Right lobe of liver (tissue), 6 donors: ENCODE measurements around the gene YIPF6. TPM values are rescaled to one million over a fixed set of nuclear protein-coding genes. Genes with fewer than 3 reads are reported as not detected.

Experiments used
- ATAC-seq, 4 donors: fragments of 200-7000 bp; cut with Tn5 transposase; one replicate each; pipeline ENCODE4 v1.9.1; 2020; ENCODE audit warnings: mild to moderate bottlenecking in 4 of 4, moderate library complexity in 4 of 4
- DNase-seq, 3 donors: peaks; one replicate each; pipeline ENCODE4 v3.0.0-alpha.2; 2020
- H3K27ac ChIP-seq, 3 donors: fragments of 200-600 bp; one replicate each; pipeline ENCODE4 v1.8.0; 2022
- H3K27me3 ChIP-seq, 2 donors: fragments of 200-600 bp; one replicate each; pipeline ENCODE4 v1.8.0; 2022
- H3K36me3 ChIP-seq, 4 donors: fragments of 200-600 bp; sonication (generic) in 1 of 4; one replicate each; pipeline versions ENCODE4 v1.5.1 to v1.8.0; 2017 to 2022; ENCODE audit warnings: control low read depth in 1 of 4
- H3K4me1 ChIP-seq, 4 donors: fragments of 200-600 bp; sonication (generic) in 1 of 4; one replicate each; pipeline versions ENCODE4 v1.5.1 to v1.8.0; 2017 to 2022; ENCODE audit warnings: control low read depth in 1 of 4
- H3K4me3 ChIP-seq, 3 donors: fragments of 200-600 bp; one replicate each; pipeline ENCODE4 v1.8.0; 2022
- H3K9me3 ChIP-seq, 4 donors: fragments of 200-600 bp; sonication (generic) in 1 of 4; one replicate each; pipeline versions ENCODE4 v1.5.1 to v1.8.0; 2017 to 2022; ENCODE audit warnings: control low read depth in 1 of 4
- CTCF ChIP-seq, 4 donors: fragments of 200-600 bp in 3 of 4; fragments of 450-650 bp in 1 of 4; IDR thresholded peaks; one replicate each; pipeline versions ENCODE4 v1.5.1 to v1.8.0; 2016 to 2022; ENCODE audit warnings: antibody characterized with exemption in 4 of 4, mild to moderate bottlenecking in 2 of 4
- POLR2A ChIP-seq: fragments of 450-650 bp; IDR thresholded peaks from one replicate; pipeline ENCODE4 v1.6.1; 2017; ENCODE audit warnings: antibody characterized with exemption, mild to moderate bottlenecking
- WGBS: methylation state at CpG from one replicate; pipeline ENCODE4 v1.1.6; 2018; ENCODE audit warnings: low coverage, low lambda C conversion rate; ENCODE audit not compliant: insufficient coverage; ENCODE audit errors: missing lambda C conversion rate; 5-methylcytosine and 5-hydroxymethylcytosine counted together
- intact Hi-C, 2 donors: fragments of 100-400 bp; cut with DNase I; formaldehyde crosslinking; loops; one replicate each; pipeline versions ENCODE4 v1.11.2 to v1.14.1; 2022
- total RNA-seq, 6 experiments: library from RNA; depleted of rRNA in 2 of 6; stranded (reverse); fragments of >200 nt in 2 of 6; fragmentation: NEBNext Ultra II Directional in 3 of 6; extraction: Animal tissue kit (Norgen Biotek cat#: 25700) in 3 of 6; gene quantifications; one replicate each; pipeline versions ENCODE4 v1.1.0 to v1.2.4, GENCODE V29; 2016 to 2023
- donor health status: DM: no; HTN: yes; CAD: no.
- donor health status: DM: no; HTN: no; CAD: no.
- donor health status: DM: no; HTN: no; CAD: no.
- donor health status: DM: no; HTN: yes; CAD: no.
- donor health status: DM: no; HTN: yes; CAD: no.

The YIPF6 gene
- total RNA-seq, 6 experiments from 2014 or later, result 24.9 to 37.0 (median 30.9) TPM

DNA sequence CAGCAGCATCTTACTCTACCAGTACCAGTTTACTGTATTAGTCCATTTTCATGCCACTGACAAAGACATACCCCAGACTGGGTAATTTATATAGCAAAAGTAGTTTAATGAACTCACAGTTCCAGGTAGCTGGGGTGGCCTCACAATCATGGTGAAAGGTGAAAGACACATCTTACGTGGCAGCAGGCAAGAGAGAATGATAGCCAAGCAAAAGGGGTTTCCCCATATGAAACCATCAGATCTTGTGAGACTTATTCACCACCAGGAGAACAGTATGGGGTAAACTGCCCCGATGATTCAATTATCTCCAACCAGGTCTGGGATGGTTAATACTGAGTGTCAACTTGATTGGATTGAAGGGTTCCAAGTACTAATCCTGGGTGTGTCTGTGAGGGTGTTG is 69.3 kb downstream of the YIPF6 start:
- intact Hi-C loops, result no loop called here
- H3K4me1 ChIP-seq, result no peaks in the 10 kb centered on the region
- ATAC-seq, result no peak
- no peak for TF ChIP-seq CTCF (IDR thresholded peaks at IDR 0.05)
- no peak for TF ChIP-seq POLR2A
- no peaks in the 10 kb centered on the region for H3K9me3 ChIP-seq
- H3K4me3 ChIP-seq, result no peak overlapping the region
- 70% methylated on average over 2 of the region's 2 CpGs for WGBS
- no peak for DNase-seq
- H3K36me3 ChIP-seq, result no peaks in the 10 kb centered on the region
- no peaks in the 10 kb centered on the region for H3K27me3 ChIP-seq
- H3K27ac ChIP-seq, result no peak overlapping the region

DNA sequence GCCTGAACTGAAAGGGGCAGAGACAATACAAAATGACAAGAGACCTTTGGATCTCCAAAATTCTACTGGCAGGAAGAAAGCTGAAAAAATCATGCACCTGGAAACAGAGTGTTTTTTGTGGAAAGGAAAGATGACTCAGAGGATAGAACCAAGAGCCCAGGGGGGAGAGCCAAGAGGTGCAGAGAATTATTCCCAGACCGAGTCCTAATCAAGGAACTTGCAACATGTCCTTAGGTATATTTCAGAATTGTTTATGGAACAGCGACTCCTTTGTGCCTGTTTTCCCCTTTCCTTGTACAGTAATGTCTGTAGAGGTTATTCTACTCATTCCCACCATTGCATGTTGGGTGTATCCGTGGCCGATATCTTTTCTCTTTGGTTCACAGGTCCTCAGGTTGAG is 71.7 kb downstream of the YIPF6 start:
- WGBS, result 67% methylated on average over 4 of the region's 4 CpGs
- TF ChIP-seq POLR2A (no peak), CTCF (IDR thresholded peaks at IDR 0.05) (no peak)
- H3K4me1 ChIP-seq, result no peaks in the 10 kb centered on the region
- H3K36me3 ChIP-seq, result no peaks in the 10 kb centered on the region
- intact Hi-C loops, result no loop called here
- H3K27ac ChIP-seq, result no peak overlapping the region
- H3K9me3 ChIP-seq, result no peaks in the 10 kb centered on the region
- no peak for ATAC-seq
- H3K27me3 ChIP-seq, result no peaks in the 10 kb centered on the region
- DNase-seq, result no peak
- no peak overlapping the region for H3K4me3 ChIP-seq

GRCh38 chrX:68571292-68571609 is 72.4 kb downstream of the YIPF6 start:
- TF ChIP-seq POLR2A (no peak), CTCF (IDR thresholded peaks at IDR 0.05) (no peak)
- ATAC-seq (no peak), DNase-seq (no peak)
- intact Hi-C loops, result no loop called here
- Histone ChIP-seq H3K27me3 (no peaks in the 10 kb centered on the region), H3K4me3 (no peak overlapping the region), H3K36me3 (no peaks in the 10 kb centered on the region), H3K27ac (no peak overlapping the region), H3K9me3 (no peaks in the 10 kb centered on the region), H3K4me1 (no peaks in the 10 kb centered on the region)
- 78% methylated on average over 3 of the region's 3 CpGs for WGBS

- intact Hi-C loops, result no loop called here
- ATAC-seq (peak in 1 of 4 donors; percentile 47), DNase-seq (no peak)
- Histone ChIP-seq H3K36me3 (no peaks in the 10 kb centered on the region), H3K4me1 (no peaks in the 10 kb centered on the region), H3K9me3 (no peaks in the 10 kb centered on the region), H3K27ac (no peak overlapping the region), H3K27me3 (no peaks in the 10 kb centered on the region), H3K4me3 (no peak overlapping the region)
- TF ChIP-seq POLR2A (no peak), CTCF (IDR thresholded peaks at IDR 0.05) (no peak)
- WGBS, result 57% methylated on average over 2 of the region's 2 CpGs
Measured at GRCh38 chrX:68571610-68572311, 72.9 kb downstream of the YIPF6 start.

- no peaks in the 10 kb centered on the region for H3K36me3 ChIP-seq
- H3K27ac ChIP-seq, result no peak overlapping the region
- no peaks in the 10 kb centered on the region for H3K27me3 ChIP-seq
- 58% methylated on average over 3 of the region's 3 CpGs for WGBS
- intact Hi-C loops, result no loop called here
- H3K9me3 ChIP-seq, result no peaks in the 10 kb centered on the region
- no peak for ATAC-seq
- no peaks in the 10 kb centered on the region for H3K4me1 ChIP-seq
- DNase-seq, result no peak
- no peak overlapping the region for H3K4me3 ChIP-seq
- no peak for TF ChIP-seq POLR2A
Measured at GRCh38 chrX:68574240-68574639, 75.4 kb downstream of the YIPF6 start.
